Smooth muscle cell of the brain vasculature (primary cell): Measurements from ENCODE around the gene PRKN.

Experiments used
- DNase-seq: peaks from one replicate; pipeline ENCODE4 v3.0.0-alpha.2; 2012; ENCODE audit warnings: low read depth, low spot score

The PRKN gene

DNA sequence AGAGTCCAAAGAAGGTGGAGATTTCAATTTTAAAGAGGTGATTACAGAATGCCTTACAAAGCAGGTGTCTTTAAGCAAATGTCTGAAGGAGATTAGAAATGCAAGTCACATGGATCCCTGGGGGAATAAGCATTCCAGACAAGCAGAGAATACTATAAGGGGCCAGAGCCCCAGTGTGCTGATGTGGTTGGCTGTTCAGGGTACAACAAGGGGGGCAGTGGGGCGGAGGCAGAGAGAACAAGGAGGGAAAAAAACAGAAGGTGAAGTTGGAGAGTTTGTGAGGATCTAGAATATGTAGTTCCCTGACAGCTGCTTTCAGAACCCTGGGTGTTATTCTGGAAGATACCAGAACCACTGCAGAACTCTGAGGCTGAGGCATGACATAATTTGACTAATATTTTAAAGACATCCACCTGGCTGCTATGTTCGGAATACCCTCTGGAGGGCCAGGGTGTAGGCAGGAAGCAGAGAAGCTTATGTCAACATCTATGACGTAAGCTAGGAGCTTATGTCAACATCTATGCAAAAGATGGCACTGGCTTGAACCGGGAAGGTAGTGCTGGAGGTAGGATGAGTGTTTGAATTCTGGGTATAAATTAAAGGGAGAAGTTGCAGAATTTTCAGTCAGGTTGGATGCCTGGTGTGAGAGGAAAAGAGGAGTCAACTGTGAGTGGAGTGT is 1177.5 kb downstream of the PRKN start:
- DNase-seq, result no peak

DNA sequence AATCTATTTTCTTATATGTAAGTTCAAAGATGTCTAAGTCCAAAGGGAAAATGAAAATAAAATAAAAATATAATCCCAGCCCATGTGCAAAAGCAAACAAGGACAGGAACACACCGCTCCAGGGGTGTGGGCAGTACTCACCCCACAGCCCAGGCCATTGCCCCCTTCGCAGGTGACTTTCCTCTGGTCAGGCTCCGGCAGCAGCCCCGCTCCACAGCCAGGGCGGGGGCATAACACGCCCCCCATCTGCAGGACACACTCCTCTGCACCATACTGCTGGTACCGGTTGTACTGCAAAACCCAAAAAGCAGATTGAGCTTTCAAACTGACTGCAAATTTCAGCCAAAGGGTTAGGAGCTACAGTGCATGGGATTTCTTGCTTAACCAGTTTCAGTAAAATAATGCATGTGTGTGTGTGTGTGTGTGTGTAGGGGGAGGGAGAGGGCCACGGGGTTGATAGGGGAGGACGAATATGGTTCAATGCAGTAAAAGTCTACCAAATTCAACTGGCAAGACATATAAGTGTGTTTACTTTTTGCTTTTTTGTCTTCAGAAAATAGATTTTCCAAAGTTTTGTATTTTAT is 1178.8 kb downstream of the PRKN start:
- DNase-seq, result no peak

DNA sequence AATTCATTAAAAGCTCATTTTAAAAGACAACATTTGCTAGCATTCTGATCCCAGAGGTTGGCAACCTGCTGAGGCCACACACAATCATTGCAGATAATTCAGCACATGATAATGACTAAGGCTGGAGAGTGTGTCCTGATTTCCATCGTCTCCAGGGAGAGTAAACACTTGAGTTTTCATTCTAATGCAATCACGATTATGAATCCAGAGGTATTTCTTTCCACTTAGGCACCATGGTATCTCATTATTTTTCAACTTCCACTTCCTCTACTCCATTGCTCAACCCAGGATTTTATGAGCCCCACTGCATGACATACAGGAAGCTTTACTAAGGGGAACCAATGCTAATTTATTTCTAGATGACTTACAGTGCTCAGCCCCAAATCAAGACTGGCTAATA is 1179.9 kb downstream of the PRKN start:
- no peak for DNase-seq

DNA sequence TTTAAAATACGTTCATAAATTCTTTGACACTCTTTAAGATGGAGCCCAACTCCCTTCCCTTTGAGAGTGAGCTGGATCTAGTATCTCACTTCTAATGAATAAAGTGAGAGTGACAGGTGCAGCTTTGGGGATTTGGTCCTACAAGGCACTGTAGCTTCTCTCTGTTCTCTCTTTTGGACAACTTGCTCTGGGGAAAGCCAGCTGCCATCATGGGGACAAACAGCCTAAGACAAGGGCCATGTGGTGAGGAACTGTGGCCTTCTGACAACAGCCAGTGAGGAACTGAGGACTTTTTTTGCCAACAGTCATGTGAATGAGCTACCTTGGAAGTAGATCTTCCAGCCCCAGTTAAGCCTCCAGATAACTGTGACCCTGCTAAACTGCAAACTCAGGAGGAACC is 1180.9 kb downstream of the PRKN start:
- DNase-seq, result no peak

GRCh38 chr6:161545741-161546140 is 1181.8 kb downstream of the PRKN start:
- DNase-seq, result no peak

DNA sequence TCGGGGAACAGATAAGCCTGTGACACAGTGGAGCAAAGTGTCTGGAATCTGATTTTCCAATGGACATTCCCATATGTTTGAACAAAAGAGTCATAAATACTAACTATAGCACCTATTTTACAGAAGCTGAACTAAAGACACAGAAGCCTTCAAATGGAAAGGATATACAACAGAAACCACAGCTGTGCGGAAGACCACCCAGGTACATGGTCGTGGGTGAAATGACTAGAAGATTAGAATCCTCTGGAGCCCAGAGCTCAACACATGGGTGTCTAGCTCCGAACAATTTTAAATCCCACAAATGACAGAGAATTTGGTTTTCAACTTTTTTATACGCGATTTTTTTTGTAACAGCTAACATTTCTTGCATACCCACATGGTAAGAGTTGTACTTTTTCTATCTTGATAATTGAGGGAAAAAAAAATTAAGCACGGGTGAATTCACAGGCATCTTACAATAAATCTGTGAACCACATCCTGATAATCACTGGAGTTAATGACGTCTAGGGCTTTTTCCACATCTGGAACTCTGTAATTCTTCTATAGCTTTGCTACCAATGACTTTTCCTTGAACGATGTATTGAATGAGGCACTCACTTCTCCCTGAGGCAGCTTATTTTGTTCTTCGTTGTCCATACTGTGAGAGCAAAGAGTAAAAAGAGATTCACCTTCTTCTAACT is 1182.6 kb downstream of the PRKN start:
- DNase-seq, result no peak

- no peak for DNase-seq
Observed at GRCh38 chr6:161543684-161544309, 1183.8 kb downstream of the PRKN start.

DNA sequence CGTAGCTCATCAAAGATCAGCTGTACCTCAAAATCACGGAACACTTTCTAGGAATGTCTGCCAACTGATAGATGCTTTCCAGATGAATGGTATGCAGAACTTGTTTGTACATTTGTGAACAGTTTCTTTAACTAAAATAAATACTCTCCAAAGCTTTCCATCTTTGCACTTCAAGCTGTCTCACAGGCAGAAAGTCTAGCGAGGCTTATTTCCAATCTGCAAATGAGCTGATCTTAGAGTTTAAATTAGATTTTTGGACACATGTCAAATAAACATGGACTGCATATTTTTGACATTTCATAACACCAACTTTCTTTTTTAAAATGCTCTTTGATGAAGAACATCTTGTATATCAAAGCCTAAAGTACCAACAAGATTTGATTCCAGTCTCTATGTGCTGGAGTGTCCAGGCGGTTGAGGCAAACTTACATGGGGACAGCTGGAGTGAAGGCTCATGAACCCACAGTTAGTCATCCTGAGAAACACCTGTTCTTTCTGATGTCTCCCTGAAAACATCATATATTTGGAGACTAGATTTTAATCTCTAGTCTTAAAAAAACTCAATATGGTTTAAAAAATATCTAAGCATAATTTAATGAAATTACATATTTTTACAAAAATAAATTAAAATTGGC is 1185.1 kb downstream of the PRKN start:
- no peak for DNase-seq

DNA sequence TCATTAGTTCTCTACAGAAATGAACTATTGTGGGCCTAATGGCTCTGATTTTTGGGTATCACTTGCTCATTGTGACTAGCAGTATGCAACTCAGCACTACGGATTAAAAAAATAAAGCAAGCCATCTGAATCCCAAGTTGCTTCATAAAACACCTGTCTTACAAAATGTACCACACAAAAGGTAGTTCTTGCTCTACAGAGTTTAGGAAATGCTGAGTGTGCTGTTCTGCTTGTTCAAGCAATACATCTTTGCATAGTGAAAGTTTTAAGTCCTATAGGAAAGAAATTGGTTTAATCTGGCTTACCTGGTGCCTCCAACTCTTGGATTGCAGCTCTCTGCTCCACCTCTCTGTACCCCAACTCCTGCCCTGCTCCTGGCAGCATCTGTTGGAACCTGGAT is 1187.0 kb downstream of the PRKN start:
- DNase-seq, result no peak

GRCh38 chr6:161536224-161536630 is 1191.3 kb downstream of the PRKN start:
- peak; percentile 2 for DNase-seq

GRCh38 chr6:161534264-161534873 is 1193.2 kb downstream of the PRKN start:
- no peak for DNase-seq

DNA sequence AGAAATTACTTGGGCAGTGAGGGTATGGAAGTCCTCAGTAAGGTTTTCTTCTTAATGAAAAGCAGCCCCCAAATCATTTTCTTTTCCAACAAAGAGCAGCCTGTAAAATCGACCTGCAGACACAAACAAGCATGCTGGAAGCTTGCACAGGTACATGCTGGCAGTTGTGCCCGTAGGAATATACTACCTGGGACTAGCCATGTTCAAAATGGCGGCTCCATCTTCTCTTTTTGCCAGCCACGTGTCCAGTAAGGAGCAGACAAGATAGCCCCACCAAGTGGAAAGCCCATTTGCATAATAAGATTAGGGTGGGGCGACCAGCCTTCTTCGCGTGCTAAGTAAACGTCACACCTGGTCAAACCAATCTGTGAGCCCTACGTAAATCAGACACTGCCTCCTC is 1194.3 kb downstream of the PRKN start:
- DNase-seq, result no peak

DNA sequence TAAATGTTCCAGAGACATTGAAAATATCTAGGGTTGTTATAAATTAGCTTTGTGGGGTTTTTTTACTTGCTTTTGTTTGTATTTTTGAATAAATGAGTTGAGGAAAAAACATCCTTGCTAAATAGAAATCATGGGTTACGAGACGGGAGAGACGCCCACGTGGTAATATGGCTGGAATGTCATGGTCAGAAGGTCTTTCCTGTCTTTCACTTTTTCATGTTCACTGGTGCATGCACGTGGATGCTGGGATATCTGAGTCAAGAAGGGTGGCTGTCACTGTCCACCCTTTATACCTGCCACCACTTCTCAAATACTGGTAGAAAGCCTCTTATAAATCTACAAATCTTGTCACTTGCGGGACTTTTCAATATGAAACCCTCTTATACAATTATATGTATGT is 1195.0 kb downstream of the PRKN start:
- no peak for DNase-seq

DNA sequence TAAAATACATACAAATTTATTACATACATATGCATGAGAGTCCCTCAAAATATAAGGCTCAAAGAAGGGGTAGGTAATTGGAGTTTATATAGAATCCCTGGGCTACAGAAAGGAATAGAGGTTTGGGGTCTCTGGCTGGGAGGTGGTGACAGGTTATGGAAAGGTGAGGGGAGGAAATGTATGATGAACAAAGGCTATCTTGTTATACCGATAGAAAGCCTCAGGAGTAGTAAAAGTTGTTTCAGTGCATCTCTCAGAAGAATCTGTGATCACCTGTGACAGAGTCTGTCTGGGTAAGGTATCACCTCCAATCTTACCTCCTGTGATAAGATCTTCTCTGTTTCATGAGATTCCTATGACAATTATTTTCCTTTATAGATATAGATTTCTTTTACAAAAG is 1200.8 kb downstream of the PRKN start:
- no peak for DNase-seq

- DNase-seq, result no peak
Observed at GRCh38 chr6:161523362-161523761, 1204.2 kb downstream of the PRKN start.

- no peak for DNase-seq
Observed at GRCh38 chr6:161522276-161522675, 1205.3 kb downstream of the PRKN start.

DNA sequence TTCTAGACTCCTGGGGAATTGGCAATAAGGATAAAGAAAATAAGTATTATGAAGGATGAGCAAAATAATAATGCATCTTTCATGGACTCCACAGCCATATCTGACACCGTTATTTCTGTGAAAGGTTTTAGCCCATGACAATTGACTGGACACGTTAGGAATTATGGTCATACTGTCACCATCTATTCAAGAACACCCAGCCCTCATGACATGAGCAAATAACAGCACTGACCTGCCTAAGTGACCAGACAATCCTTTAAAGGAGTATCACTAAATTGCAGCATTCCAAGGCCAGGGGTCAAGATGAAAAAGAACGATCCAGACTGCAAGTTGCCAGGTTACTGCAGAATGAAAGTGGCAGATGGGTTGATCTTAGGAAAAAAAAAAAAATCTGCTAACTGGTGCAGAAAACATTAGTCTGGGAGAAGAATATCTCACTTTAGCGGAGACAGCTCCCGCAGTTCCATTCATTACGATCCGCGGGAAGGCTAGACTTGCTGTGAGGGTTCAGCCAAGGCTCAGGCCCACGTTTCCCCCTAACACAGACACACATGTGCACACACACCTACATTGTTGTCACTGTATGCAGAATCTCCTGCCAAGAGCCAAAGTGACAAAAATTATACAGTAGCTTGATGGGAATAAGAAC is 1216.0 kb downstream of the PRKN start:
- DNase-seq, result no peak

DNA sequence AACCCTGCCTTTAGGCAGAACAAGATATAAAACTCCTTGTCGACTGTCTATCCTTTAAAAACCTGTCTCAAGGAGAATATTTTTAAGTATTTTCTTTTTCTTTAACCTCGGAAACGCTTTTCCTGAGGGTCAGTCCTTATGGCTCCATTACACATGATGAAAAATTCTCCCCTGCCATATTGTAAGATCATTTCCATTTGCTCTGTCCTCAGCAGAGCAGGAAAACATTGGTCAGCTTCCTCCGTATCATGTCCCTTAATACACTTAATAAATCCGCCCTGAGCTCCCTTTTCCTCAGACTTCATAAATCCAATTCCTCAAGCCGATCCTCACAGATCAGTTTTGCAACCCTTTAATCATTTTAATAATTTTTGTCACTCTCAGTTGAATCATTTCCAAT is 1219.2 kb downstream of the PRKN start:
- DNase-seq, result no peak

GRCh38 chr6:161507375-161507774 is 1220.2 kb downstream of the PRKN start:
- no peak for DNase-seq

GRCh38 chr6:161503570-161503969 is 1224.0 kb downstream of the PRKN start:
- DNase-seq, result no peak

DNA sequence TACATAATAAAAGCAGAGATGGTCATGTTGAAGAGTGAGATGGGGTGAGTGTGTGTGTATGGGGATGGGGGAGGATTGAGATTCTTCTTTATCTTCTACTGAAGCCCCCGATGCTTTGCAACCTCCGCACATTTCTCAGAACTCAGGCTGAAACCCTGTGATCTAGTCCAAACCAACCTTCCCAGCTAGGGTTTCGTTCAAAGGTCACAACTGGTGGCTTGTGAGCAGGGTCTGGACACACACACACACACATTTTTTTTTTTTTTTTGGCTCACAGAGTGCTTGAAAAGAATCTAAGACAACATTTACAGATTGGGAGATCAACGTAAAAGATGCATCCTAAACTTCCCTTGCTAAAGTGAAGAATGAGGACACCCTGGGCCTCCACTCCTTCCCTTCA is 1228.7 kb downstream of the PRKN start:
- DNase-seq, result no peak
